H1 (cell line): Measurements from ENCODE around the gene FRMD4A. TPM values are rescaled to one million over a fixed set of nuclear protein-coding genes. Genes with fewer than 3 reads are reported as not detected.

Source experiments
- CTCF ChIA-PET: fragments of 300-600 bp; sonication (Branson Sonifier 250); formaldehyde crosslinking; loops from one replicate; lab custom pipeline; 2021; ENCODE audit not compliant: partially characterized antibody; lab: Charles Lee
- POLR2A ChIA-PET: fragments of 300-600 bp; sonication (Branson Sonifier 250); formaldehyde crosslinking; loops from one replicate; lab custom pipeline; 2021; ENCODE audit warnings: inconsistent platforms; ENCODE audit not compliant: partially characterized antibody; lab: Charles Lee
- DNase-seq, 2 experiments: peaks; one replicate each; pipeline versions ENCODE4 v3.0.0 to v3.0.0-alpha.2; 2010 to 2022; ENCODE audit warnings: low spot score in 2 of 2, low read depth in 1 of 2, mixed read lengths in 1 of 2
- FAIRE-seq: peaks from 2 replicates; lab custom pipeline; 2011; peaks lifted over from hg19 to GRCh38; lab: Jason Lieb, UNC
- H2AFZ ChIP-seq: 2 replicates; pipeline ENCODE4 v1.8.1; 2012; ENCODE audit warnings: low read length, inconsistent platforms
- H2AK5ac ChIP-seq: 2 replicates; pipeline ENCODE4 v1.6.1; 2013; ENCODE audit warnings: low read depth, low read length
- H2BK120ac ChIP-seq: replicated peaks from 2 replicates; pipeline ENCODE3; 2013; ENCODE audit warnings: low read depth, low read length, inconsistent platforms
- H2BK12ac ChIP-seq: 2 replicates; pipeline ENCODE4 v1.6.1; 2013; ENCODE audit warnings: low read depth, low read length
- H2BK15ac ChIP-seq: 2 replicates; pipeline ENCODE4 v1.6.1; 2013; ENCODE audit warnings: low read length
- H2BK20ac ChIP-seq: 2 replicates; pipeline ENCODE4 v1.6.1; 2013; ENCODE audit warnings: low read length
- H2BK5ac ChIP-seq: 2 replicates; pipeline ENCODE4 v1.6.1; 2013; ENCODE audit warnings: low read depth, low read length
- H3K14ac ChIP-seq: 2 replicates; pipeline ENCODE4 v1.6.1; 2013; ENCODE audit warnings: inconsistent platforms; ENCODE audit not compliant: insufficient read length
- H3K18ac ChIP-seq: 2 replicates; pipeline ENCODE4 v1.6.1; 2013; ENCODE audit warnings: low read length; ENCODE audit errors: extremely low read depth
- H3K23ac ChIP-seq: 2 replicates; pipeline ENCODE4 v1.6.1; 2013; ENCODE audit warnings: inconsistent platforms; ENCODE audit not compliant: insufficient read length
- H3K23me2 ChIP-seq: 2 replicates; pipeline ENCODE4 v1.6.1; 2013; ENCODE audit warnings: low read depth, low read length
- H3K27ac ChIP-seq: 2 replicates; pipeline ENCODE4 v1.6.1; 2011; ENCODE audit warnings: low read depth, low read length, inconsistent platforms
- H3K27me3 ChIP-seq, 4 experiments: replicated peaks in 1 of 4; 1 replicate in 1 of 4; 2 replicates in 3 of 4; pipeline versions ENCODE4 v1.6.1 to v1.8.1; 2011 to 2013; ENCODE audit warnings: low read length in 3 of 4, mild to moderate bottlenecking in 3 of 4, inconsistent platforms in 2 of 4, mixed read lengths in 2 of 4, moderate library complexity in 1 of 4; ENCODE audit not compliant: control insufficient read depth in 3 of 4, insufficient read depth in 3 of 4; ENCODE audit errors: extremely low read depth in 1 of 4
- H3K36me3 ChIP-seq, 4 experiments: 2 replicates each; pipeline versions ENCODE4 v1.6.1 to v1.8.1; 2011 to 2013; ENCODE audit warnings: mild to moderate bottlenecking in 4 of 4, low read length in 3 of 4, moderate library complexity in 2 of 4, control low read depth in 1 of 4, inconsistent platforms in 1 of 4; ENCODE audit not compliant: insufficient read depth in 4 of 4, control insufficient read depth in 2 of 4
- H3K4ac ChIP-seq: replicated peaks from 2 replicates; pipeline ENCODE3; 2013; ENCODE audit warnings: low read length, low read depth, mixed read lengths, inconsistent platforms; ENCODE audit not compliant: insufficient read length
- H3K4me1 ChIP-seq, 4 experiments: replicated peaks in 1 of 4; 1 replicate in 1 of 4; 2 replicates in 3 of 4; pipeline versions ENCODE4 v1.6.1 to v1.8.1; 2011 to 2013; ENCODE audit warnings: low read length in 3 of 4, inconsistent platforms in 2 of 4, mixed read lengths in 1 of 4; ENCODE audit not compliant: insufficient read depth in 4 of 4, control insufficient read depth in 3 of 4
- H3K4me2 ChIP-seq, 2 experiments: 2 replicates each; pipeline versions ENCODE4 v1.6.1 to v1.8.1; 2011 to 2013; ENCODE audit warnings: low read depth in 2 of 2, low read length in 2 of 2, control low read depth in 1 of 2, inconsistent platforms in 1 of 2, mild to moderate bottlenecking in 1 of 2; ENCODE audit not compliant: insufficient read depth in 1 of 2
- H3K4me3 ChIP-seq, 4 experiments: fragments of 200-600, 300-600 bp in 1 of 4; sonication (generic), shearing (Covaris generic), sonication (Bioruptor Twin) in 1 of 4; 2 replicates each; pipeline versions ENCODE4 v1.5.1 to v1.8.1; 2011 to 2016; ENCODE audit warnings: low read length in 4 of 4, low read depth in 3 of 4, control low read depth in 2 of 4, inconsistent platforms in 2 of 4, mild to moderate bottlenecking in 2 of 4, mixed read lengths in 1 of 4, moderate library complexity in 1 of 4; ENCODE audit not compliant: insufficient read depth in 2 of 4; ENCODE audit errors: extremely low read depth in 1 of 4
- H3K56ac ChIP-seq: replicated peaks from 2 replicates; pipeline ENCODE3; 2013; ENCODE audit warnings: low read depth, mild to moderate bottlenecking, mixed read lengths, low read length, inconsistent platforms; ENCODE audit not compliant: insufficient read length
- H3K79me1 ChIP-seq: 2 replicates; pipeline ENCODE4 v1.6.1; 2013; ENCODE audit warnings: low read depth, low read length, control low read depth
- H3K79me2 ChIP-seq, 2 experiments: 2 replicates each; pipeline versions ENCODE4 v1.6.1 to v1.8.1; 2012 to 2013; ENCODE audit warnings: low read length in 2 of 2, mild to moderate bottlenecking in 2 of 2, inconsistent platforms in 1 of 2; ENCODE audit not compliant: insufficient read depth in 2 of 2, control insufficient read depth in 1 of 2
- H3K9ac ChIP-seq, 4 experiments: replicated peaks in 1 of 4; 1 replicate in 1 of 4; 2 replicates in 3 of 4; pipeline versions ENCODE4 v1.6.1 to v1.8.1; 2011 to 2013; ENCODE audit warnings: low read depth in 3 of 4, low read length in 3 of 4, control low read depth in 2 of 4, mild to moderate bottlenecking in 2 of 4, moderate library complexity in 2 of 4, inconsistent platforms in 1 of 4; ENCODE audit errors: extremely low read depth in 1 of 4
- H3K9me3 ChIP-seq, 2 experiments: 2 replicates each; pipeline versions ENCODE4 v1.6.1 to v1.8.1; 2012 to 2013; ENCODE audit warnings: mild to moderate bottlenecking in 2 of 2, moderate library complexity in 2 of 2, control low read depth in 1 of 2, inconsistent platforms in 1 of 2, low read depth in 1 of 2, low read length in 1 of 2, mixed read lengths in 1 of 2; ENCODE audit not compliant: insufficient read depth in 2 of 2
- H4K20me1 ChIP-seq, 2 experiments: replicated peaks in 1 of 2; 2 replicates each; pipeline versions ENCODE3 to v1.8.1; 2011 to 2013; ENCODE audit warnings: inconsistent platforms in 2 of 2, low read length in 2 of 2, mild to moderate bottlenecking in 1 of 2; ENCODE audit not compliant: insufficient read depth in 2 of 2, control insufficient read depth in 1 of 2
- H4K5ac ChIP-seq: 2 replicates; pipeline ENCODE4 v1.6.1; 2013; ENCODE audit warnings: low read length, low read depth, mixed read lengths, inconsistent platforms; ENCODE audit not compliant: insufficient read length
- H4K8ac ChIP-seq: 2 replicates; pipeline ENCODE4 v1.8.0; 2013; ENCODE audit warnings: mild to moderate bottlenecking, moderate library complexity, low read length, inconsistent platforms; ENCODE audit not compliant: insufficient read depth; ENCODE audit errors: extremely low read depth
- H4K91ac ChIP-seq: replicated peaks from 2 replicates; pipeline ENCODE3; 2013; ENCODE audit warnings: low read length, mixed read lengths, inconsistent platforms; ENCODE audit not compliant: insufficient read length
- FOSL1 ChIP-seq: IDR thresholded peaks from 2 replicates; pipeline ENCODE4 v1.6.1; 2011; ENCODE audit warnings: mild to moderate bottlenecking, low read depth, low read length, moderate library complexity; ENCODE audit not compliant: insufficient read depth
- JUN ChIP-seq: IDR thresholded peaks from 2 replicates; pipeline ENCODE4 v1.6.1; 2011; ENCODE audit warnings: low read depth, mild to moderate bottlenecking, improper control_type of control experiment, low read length
- JUND ChIP-seq: IDR thresholded peaks from 2 replicates; pipeline ENCODE4 v1.6.1; 2011; ENCODE audit warnings: mild to moderate bottlenecking, improper control_type of control experiment, low read length
- RFX5 ChIP-seq: IDR thresholded peaks from 2 replicates; pipeline ENCODE4 v1.6.1; 2011; ENCODE audit warnings: low read depth, low read length, improper control_type of control experiment, borderline replicate concordance
- RXRA ChIP-seq: IDR thresholded peaks from 2 replicates; pipeline ENCODE4 v1.6.1; 2011; ENCODE audit warnings: low read depth, mild to moderate bottlenecking, low read length, moderate library complexity; ENCODE audit not compliant: insufficient read depth
- SAP30 ChIP-seq: fragments of 300-600 bp; sonication (generic); IDR thresholded peaks from 2 replicates; pipeline ENCODE4 v1.7.1; 2012; ENCODE audit warnings: low read length, moderate library complexity, mild to moderate bottlenecking, inconsistent platforms; ENCODE audit not compliant: insufficient read depth, insufficient replicate concordance
- SRF ChIP-seq: IDR thresholded peaks from 2 replicates; pipeline ENCODE4 v1.6.1; 2011; ENCODE audit warnings: mild to moderate bottlenecking, low read depth, low read length, moderate library complexity
- TAF7 ChIP-seq: optimal IDR thresholded peaks from 2 replicates; pipeline ENCODE3; 2011; ENCODE audit warnings: low read depth, mild to moderate bottlenecking, inconsistent platforms, low read length, moderate library complexity, borderline replicate concordance
- WGBS, 2 experiments: shearing (Covaris generic) in 1 of 2; methylation state at CpG; one replicate each; pipeline versions ENCODE4 v1.1.6 to v1.1.7; 2013 to 2015; ENCODE audit warnings: low lambda C conversion rate in 2 of 2, mixed read lengths in 2 of 2, inconsistent platforms in 1 of 2, low coverage in 1 of 2, missing lambda C conversion rate in 1 of 2; ENCODE audit not compliant: insufficient replicate concordance in 2 of 2, insufficient coverage in 1 of 2, insufficient read length in 1 of 2; ENCODE audit errors: extremely low coverage in 1 of 2, missing lambda C conversion rate in 1 of 2; 5-methylcytosine and 5-hydroxymethylcytosine counted together
- polyA plus RNA-seq, 7 experiments: library from polyadenylated mRNA; depleted of rRNA in 3 of 7; stranded (reverse) in 5 of 7; unstranded in 2 of 7; fragments of >200 nt in 5 of 7; fragments of 200-250 nt in 2 of 7; gene quantifications; 1 replicate in 5 of 7; 2 replicates in 1 of 7; 4 replicates in 1 of 7; pipeline versions ENCODE4 v1.2.1 to v1.2.3, GENCODE V29; 2011 to 2013; ENCODE audit warnings: missing spikeins in 2 of 7, mixed read lengths in 2 of 7
- total RNA-seq: library from RNA; stranded (reverse); fragmentation: NEBNext Ultra II Directional; extraction: Animal tissue kit (Norgen Biotek cat#: 25700); gene quantifications from 2 replicates; pipeline ENCODE4 v1.2.1, GENCODE V29; 2021

The FRMD4A gene
- total and polyA plus RNA-seq, 2 of the 8 experiments (the other 6 are each of a cell fraction or from before 2014, with no cell fraction given) = 38.6 to 39.6 TPM

DNA sequence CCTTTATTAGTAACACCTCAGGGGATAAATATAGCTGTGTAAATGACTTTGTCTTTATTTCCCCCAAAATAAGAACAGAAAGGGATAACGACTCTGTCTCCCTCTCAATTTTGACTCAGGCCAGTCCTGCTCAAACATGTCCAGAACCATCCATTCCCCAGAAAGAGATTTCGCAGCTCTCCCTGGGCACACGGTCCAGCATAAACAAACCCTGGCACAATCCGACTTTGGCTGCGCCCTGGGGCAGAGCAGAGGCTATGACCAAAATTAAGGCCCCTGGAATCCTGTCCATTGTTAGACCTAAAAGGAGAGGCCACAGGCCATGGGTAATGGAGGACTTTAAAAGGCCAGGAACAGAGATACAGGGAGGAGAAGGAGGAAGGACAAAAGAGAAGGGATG is 644.8 kb downstream of the FRMD4A start:
- no peak overlapping the region for H4K91ac ChIP-seq
- no peak overlapping the region for H3K14ac ChIP-seq
- 87% methylated on average over 5 of the region's 5 CpGs; no CpG with 5 or more reads in 1 of the 2 experiments for WGBS, 2 experiments
- H2AK5ac ChIP-seq = no peak overlapping the region
- H3K36me3 ChIP-seq = peaks cover 0 to 3% (median 1%) of the 10 kb centered on the region in 4 experiments; a peak in 2 of 8 replicates
- no peak overlapping the region for H2BK12ac ChIP-seq
- H3K9ac ChIP-seq = no peak overlapping the region; a peak in 2 of 7 replicates
- no peak overlapping the region for H2BK120ac ChIP-seq
- ChIA-PET CTCF (interaction anchor here (1.3 kb wide), 1 partner anchor 97 kb away, joined by 3 read pairs; no protein-coding TSS in a partner anchor), POLR2A (interaction anchor here (0.8 kb wide), 1 partner anchor 132 kb away, joined by 3 read pairs; no protein-coding TSS in a partner anchor)
- DNase-seq (no peak), FAIRE-seq (no peak)
- H3K18ac ChIP-seq = no peak overlapping the region
- H4K20me1 ChIP-seq = no peaks in the 10 kb centered on the region
- no peak overlapping the region for H2BK20ac ChIP-seq
- no peak overlapping the region for H4K5ac ChIP-seq
- no peaks in the 10 kb centered on the region for H3K79me1 ChIP-seq
- H3K79me2 ChIP-seq = no peaks in the 10 kb centered on the region
- H3K4me1 ChIP-seq = peaks cover 3 to 9% (median 6%) of the 10 kb centered on the region in 4 experiments; a peak in 6 of 7 replicates
- H4K8ac ChIP-seq = no peak overlapping the region
- H2AFZ ChIP-seq = no peak overlapping the region
- no peak overlapping the region for H3K27ac ChIP-seq
- no peak overlapping the region for H2BK15ac ChIP-seq
- no peak overlapping the region for H3K4ac ChIP-seq
- no peak overlapping the region for H3K23ac ChIP-seq
- no peak overlapping the region for H3K4me3 ChIP-seq
- H3K27me3 ChIP-seq = no peaks in the 10 kb centered on the region
- no peak overlapping the region for H3K4me2 ChIP-seq
- H3K9me3 ChIP-seq = no peaks in the 10 kb centered on the region
- no peak for TF ChIP-seq SRF
- TF ChIP-seq RFX5 = no peak
- no peak for TF ChIP-seq SAP30
- no peak for TF ChIP-seq FOSL1
- no peak for TF ChIP-seq RXRA
- TF ChIP-seq JUN = no peak
- TF ChIP-seq TAF7 = no peak
- no peak for TF ChIP-seq JUND
- no peak overlapping the region for H3K56ac ChIP-seq
- no peak overlapping the region for H2BK5ac ChIP-seq
- no peaks in the 10 kb centered on the region for H3K23me2 ChIP-seq
